GM12891 (cell line): ENCODE results near the gene TANGO6.

ENCODE experiments used
- PAX5 ChIP-seq: IDR thresholded peaks from 2 replicates; pipeline ENCODE4 v1.6.1; 2011; ENCODE audit warnings: low read length, moderate library complexity, mild to moderate bottlenecking; ENCODE audit not compliant: insufficient read depth, severe bottlenecking
- POLR2A ChIP-seq: IDR thresholded peaks from 2 replicates; pipeline ENCODE4 v1.6.1; 2011; ENCODE audit warnings: low read depth, low read length, control low read depth
- POLR2AphosphoS5 ChIP-seq: IDR thresholded peaks from 2 replicates; pipeline ENCODE4 v1.6.1; 2011; ENCODE audit warnings: low read depth, low read length, control low read depth
- POU2F2 ChIP-seq: IDR thresholded peaks from 2 replicates; pipeline ENCODE4 v1.6.1; 2011; ENCODE audit warnings: low read depth, mild to moderate bottlenecking, control low read depth, low read length, moderate library complexity
- SPI1 ChIP-seq: IDR thresholded peaks from 2 replicates; pipeline ENCODE4 v1.6.1; 2011; ENCODE audit warnings: low read depth, low read length, control low read depth
- TAF1 ChIP-seq: IDR thresholded peaks from 2 replicates; pipeline ENCODE4 v1.6.1; 2011; ENCODE audit warnings: low read depth, low read length, control low read depth

GRCh38 chr16:68826652-68827051 lies 16.7 kb upstream of the TANGO6 start:
- TF ChIP-seq POLR2AphosphoS5 (no peak), POLR2A (no peak), TAF1 (no peak), PAX5 (no peak), SPI1 (no peak), POU2F2 (no peak)
